ENCODE measurements around the gene PALLD.

PALLD gene

GRCh38 chr4:168528131-168528949 is 31.5 kb downstream of the PALLD start:
- DNase-seq: no peak

- no peak for DNase-seq
Measured at GRCh38 chr4:168529257-168529656, 32.4 kb downstream of the PALLD start.

DNA sequence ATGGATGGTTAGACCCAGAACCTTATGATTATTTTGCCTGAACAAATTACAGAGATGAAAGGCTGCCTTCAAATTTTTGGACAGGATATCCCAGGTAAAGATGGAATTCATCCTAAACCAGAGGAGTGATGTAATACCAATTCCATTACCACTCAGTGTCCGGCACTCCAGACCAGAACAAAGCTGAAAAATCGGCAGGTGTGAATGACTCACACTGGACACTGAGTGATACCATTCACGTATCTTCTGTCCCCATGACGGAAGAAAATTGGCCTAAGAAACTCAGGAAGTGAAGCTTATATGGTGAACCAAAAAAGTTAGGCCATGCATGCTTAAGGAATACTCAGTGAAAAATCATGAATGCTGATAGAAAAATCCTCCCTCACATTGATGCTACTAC is 34.5 kb downstream of the PALLD start:
- DNase-seq: no peak

DNA sequence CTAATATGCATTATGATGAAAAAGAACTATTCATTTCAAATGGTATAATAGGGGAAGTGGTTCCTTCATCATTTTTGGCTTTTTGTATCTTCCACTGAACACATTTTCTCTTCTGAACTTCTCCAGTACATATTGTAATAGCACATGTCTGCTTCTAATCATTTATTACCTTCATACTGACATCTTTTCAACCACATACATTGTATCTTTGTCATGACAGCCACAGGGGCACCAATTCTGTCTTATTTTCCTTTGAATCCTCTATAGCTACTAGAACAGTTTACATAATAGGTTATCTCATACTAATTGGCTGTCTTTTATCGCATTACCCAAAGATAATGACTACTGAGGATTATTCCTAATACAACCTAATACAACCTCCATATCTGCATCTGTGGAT is 37.7 kb downstream of the PALLD start:
- no peak for DNase-seq

DNA sequence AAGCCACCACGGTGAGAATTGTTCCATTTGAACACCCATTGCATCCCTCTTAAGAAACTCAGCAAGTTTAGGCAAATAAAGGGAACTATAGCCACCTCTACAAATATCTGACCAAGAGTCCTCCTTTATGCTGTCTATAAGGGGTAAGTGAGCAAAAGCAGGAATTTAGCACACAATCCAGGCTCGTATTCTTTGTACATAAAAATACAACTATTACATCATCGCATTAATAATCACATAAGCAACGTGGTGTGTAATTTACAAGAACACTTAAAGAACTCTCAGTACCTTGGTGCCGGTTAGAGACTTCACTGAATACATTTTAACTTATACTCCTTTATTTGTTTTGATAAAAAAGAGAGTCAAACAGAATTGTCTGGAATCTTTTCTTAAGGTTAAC is 38.8 kb downstream of the PALLD start:
- no peak for DNase-seq

- DNase-seq: no peak
Measured at GRCh38 chr4:168536448-168536847, 39.6 kb downstream of the PALLD start.

DNA sequence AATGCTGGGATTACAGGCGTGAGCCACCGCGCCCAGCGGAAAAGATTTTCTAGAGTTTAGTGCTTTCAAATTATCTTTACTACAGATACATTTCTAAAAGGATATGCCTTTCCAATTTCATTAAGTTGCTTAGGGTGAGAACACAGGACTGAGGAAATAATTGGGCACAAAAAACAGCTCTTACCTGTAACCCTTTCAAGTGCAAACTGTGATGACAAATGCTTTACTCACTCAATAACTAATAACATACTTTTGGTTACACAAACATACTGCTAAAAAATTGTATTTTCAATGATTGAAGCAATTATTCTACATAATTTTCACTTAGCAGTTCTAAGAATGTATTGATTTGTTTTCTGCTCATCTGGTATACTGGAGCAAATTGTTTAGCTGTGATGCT is 40.2 kb downstream of the PALLD start:
- DNase-seq: no peak

DNA sequence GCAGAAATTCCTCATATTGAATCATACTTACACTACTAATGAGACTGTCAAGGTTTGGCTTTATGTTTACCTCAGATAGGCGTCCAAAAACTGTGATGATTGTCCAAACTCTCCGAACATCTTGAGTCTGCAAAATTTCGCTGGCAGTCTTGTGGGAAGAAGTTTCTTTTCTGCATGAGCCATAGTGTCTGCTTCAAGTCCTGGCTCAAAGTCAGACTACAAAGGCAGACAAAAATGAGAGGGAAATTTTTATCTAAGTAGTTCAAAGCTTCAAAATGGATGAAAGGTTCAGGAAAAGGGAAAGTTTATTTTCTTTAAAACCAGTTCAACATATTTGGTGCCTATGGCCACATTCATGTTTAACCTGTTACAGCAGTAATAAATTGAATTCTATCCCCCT is 40.7 kb downstream of the PALLD start:
- DNase-seq: no peak

- DNase-seq: no peak
Measured at GRCh38 chr4:168538632-168539031, 41.8 kb downstream of the PALLD start.

DNA sequence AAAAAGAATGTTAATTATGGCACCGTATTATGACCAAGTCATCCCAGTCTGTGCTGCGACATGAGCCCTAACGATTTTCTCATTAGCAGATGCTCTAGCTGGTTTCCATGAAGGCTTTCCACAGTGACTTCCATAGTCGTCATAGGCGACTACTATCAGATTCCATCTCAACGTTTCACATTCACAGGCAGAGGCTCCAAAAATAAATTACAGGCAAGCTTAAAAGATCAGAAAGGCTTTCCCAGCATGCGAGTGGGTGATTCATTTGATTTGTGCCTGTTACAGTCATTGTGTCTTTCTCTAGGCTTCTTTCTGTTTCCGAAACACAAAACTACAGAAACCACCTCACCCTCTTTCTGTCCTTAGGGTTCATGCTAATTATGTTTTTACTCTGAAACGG is 43.2 kb downstream of the PALLD start:
- DNase-seq: peak; percentile 12

- no peak for DNase-seq
Measured at GRCh38 chr4:168540503-168541265, 43.8 kb downstream of the PALLD start.

DNA sequence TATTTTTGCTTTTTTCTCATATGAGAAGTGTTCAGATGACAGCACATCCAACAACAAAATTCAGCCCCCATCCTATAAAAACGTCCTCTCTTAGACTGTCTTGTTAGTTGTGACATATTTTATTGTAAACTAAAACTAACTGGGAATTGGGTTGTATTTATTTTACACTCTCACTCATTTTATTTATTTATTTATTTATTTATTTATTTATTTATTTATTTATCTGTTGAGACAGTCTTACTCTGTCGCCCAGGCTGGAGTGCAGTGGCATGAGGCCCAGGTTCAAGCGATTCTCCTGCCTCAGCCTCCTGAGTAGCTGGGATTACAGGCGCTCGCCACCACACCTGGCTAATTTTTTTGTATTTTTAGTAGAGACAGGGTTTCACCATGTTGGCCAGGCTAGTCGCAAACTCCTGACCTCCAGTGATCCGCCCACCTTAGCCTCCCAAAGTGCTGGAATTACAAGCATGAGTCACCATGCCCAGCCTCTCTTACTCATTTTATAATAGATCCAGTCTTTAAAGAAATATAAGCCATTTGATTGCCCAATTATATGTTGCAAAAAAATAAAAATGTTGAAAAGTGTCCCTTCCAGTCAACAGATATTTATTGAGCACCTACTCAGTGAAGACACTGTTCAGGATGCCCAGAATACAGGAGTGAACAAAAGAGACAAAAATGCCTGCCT is 44.6 kb downstream of the PALLD start:
- DNase-seq: peak; percentile 26

- DNase-seq: no peak
Measured at GRCh38 chr4:168549143-168549542, 52.3 kb downstream of the PALLD start.

DNA sequence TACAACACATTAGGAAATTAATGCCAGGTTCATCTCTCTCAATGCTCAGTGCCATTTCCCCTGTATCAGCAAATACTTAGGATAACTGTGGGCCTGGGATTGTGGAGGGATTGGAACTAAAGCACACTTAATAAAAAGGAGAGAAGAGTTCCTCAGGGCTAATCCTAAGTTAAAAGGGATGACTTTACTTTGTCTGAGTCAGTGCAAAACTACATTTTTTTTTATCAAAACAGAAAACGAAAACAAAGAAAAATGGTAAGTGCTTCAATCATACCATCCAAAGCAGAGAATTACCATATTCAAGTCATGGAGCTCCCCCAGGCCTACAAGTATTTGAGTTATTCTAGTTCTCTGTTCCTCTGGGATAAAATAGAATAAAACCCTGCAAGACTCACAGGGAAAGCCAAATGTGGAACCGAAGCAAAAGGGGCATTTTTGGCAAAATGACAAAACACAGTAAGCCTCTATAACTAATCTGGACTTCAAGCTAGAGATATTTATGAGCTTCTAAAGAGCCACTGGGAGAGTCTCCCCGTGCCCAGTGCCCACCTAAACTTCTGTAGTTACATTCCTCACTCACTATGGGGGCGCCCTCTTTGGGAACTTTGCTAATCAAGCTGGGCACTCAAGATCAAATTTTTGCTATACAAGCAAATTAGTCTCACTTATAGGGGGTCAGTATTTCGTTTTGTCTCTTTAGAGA is 53.4 kb downstream of the PALLD start:
- DNase-seq: peak; percentile 26

GRCh38 chr4:168551211-168551610 is 54.4 kb downstream of the PALLD start:
- no peak for DNase-seq

DNA sequence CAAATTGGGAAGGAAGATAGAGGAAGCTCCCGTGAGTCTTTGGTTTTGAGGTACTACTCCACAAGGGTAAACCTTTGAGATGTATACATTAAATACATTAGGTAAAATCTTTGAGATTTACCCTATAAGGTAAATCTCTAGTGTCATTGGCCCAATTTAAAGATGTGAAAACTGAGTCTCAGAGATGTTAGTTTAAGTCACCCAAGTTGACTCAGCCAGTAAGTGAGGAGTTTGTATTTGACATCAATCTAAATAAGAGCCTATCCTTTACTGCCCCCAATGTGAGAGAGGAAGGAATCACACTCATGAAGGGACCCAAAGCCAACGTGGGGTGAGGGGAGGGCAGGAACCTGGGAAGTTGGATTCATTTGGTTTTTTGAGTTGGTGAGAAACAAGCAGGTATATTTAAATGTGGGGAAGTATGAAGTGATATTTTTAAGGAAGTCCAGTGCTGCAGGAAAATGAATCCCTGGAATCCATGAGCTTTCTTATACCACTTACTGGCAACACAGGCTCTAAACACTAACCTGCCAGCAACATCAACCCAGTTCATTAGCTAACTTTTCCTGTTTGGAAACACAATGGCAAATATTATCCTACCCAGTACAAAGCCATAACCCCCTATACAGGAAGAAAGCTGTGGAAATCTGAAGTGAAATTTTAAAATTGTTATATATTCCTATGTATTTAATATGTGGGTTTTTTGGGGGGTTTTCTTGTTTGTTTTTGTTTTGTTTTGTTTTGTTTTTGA is 55.3 kb downstream of the PALLD start:
- DNase-seq: peak; percentile 29

GRCh38 chr4:168553714-168554370 is 57.0 kb downstream of the PALLD start:
- no peak for DNase-seq

DNA sequence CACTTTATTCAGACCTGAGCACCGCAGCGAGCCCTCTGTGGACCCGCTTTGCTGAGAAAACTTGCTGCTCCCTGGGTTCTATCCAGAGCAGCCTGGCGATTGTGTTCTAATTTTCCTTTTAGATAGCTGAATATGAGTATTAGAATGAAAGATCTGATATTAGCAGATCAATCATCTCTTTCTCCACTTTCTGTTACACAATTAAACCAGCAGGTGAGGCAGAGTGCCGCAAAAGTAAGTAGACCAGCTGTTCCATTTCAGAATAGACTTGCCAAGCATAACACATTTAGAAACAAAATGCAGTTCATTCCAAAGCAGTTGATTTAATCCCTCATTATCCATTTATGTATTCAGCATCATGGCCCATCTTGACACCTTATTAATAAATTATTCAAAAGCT is 58.6 kb downstream of the PALLD start:
- DNase-seq: no peak

- DNase-seq: no peak
Measured at GRCh38 chr4:168557658-168558057, 60.8 kb downstream of the PALLD start.

GRCh38 chr4:168558599-168558998 is 61.7 kb downstream of the PALLD start:
- DNase-seq: no peak
